Progenitor cell of endocrine pancreas (in vitro differentiated cells): Measurements from ENCODE around the gene CDCP1. TPM values are rescaled to one million over a fixed set of nuclear protein-coding genes. Genes with fewer than 3 reads are reported as not detected.

Experiments
- DNase-seq: peaks from one replicate; pipeline ENCODE4 v3.0.0; 2021; ENCODE audit warnings: low spot score; ENCODE audit not compliant: unreplicated experiment
- H3K27ac Mint-ChIP-seq: 2 replicates; pipeline ENCODE4 v1.8.0; 2021; ENCODE audit warnings: mild to moderate bottlenecking, moderate library complexity, mixed read lengths
- H3K27me3 Mint-ChIP-seq: 2 replicates; pipeline ENCODE4 v1.8.0; 2021; ENCODE audit warnings: mixed read lengths
- H3K36me3 Mint-ChIP-seq: 2 replicates; pipeline ENCODE4 v1.8.0; 2022; ENCODE audit warnings: mixed read lengths; ENCODE audit not compliant: insufficient read depth
- H3K4me1 Mint-ChIP-seq: 2 replicates; pipeline ENCODE4 v1.8.0; 2021; ENCODE audit warnings: low read depth, mixed read lengths
- H3K4me3 Mint-ChIP-seq: 2 replicates; pipeline ENCODE4 v1.8.0; 2021; ENCODE audit warnings: low read depth, mild to moderate bottlenecking, moderate library complexity, mixed read lengths
- H3K9me3 Mint-ChIP-seq: 2 replicates; pipeline ENCODE4 v1.8.0; 2021; ENCODE audit warnings: low read depth, mixed read lengths
- total RNA-seq: library from RNA; stranded (reverse); gene quantifications from 2 replicates; pipeline ENCODE4 v1.2.1, GENCODE V29; 2021
- TF ChIP-seq, protein P1 (sequence below): fragments of 200-600 bp; sonication (generic); IDR thresholded peaks from one replicate; pipeline ENCODE4 v1.5.0; 2021; ENCODE audit warnings: antibody characterized with exemption, mild to moderate bottlenecking; ENCODE audit not compliant: unreplicated experiment

CDCP1 gene
- total RNA-seq, 1 donor from 2014 or later = 15.3 TPM

DNA sequence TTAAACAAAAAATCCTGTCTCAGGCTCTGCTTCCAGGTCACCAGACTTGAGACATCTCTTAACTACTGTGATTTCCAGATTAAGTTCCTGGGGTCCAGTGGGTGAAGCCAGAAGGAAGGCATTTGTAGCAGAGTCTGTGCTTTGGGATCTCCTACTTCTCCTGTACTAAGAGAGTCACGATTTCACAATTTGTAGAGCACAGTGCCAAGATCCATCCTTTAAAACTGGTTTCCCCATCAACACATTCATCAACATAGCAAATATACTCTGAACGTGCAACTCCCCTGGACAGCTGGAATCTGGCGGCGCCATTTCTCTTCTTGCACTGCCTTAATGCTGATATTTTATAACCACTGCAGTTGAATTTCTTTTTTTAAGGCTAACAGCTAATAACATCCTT lies 33.2 kb downstream of the CDCP1 start:
- Mint-ChIP-seq H3K36me3 (peaks cover 9% of the 10 kb centered on the region), H3K27ac (no peak overlapping the region), H3K4me3 (no peak overlapping the region), H3K9me3 (no peaks in the 10 kb centered on the region), H3K4me1 (peaks cover 8% of the 10 kb centered on the region), H3K27me3 (peaks cover 4% of the 10 kb centered on the region)
- TF ChIP-seq, protein P1, sequence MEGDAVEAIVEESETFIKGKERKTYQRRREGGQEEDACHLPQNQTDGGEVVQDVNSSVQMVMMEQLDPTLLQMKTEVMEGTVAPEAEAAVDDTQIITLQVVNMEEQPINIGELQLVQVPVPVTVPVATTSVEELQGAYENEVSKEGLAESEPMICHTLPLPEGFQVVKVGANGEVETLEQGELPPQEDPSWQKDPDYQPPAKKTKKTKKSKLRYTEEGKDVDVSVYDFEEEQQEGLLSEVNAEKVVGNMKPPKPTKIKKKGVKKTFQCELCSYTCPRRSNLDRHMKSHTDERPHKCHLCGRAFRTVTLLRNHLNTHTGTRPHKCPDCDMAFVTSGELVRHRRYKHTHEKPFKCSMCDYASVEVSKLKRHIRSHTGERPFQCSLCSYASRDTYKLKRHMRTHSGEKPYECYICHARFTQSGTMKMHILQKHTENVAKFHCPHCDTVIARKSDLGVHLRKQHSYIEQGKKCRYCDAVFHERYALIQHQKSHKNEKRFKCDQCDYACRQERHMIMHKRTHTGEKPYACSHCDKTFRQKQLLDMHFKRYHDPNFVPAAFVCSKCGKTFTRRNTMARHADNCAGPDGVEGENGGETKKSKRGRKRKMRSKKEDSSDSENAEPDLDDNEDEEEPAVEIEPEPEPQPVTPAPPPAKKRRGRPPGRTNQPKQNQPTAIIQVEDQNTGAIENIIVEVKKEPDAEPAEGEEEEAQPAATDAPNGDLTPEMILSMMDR = no peak
- no peak for DNase-seq

DNA sequence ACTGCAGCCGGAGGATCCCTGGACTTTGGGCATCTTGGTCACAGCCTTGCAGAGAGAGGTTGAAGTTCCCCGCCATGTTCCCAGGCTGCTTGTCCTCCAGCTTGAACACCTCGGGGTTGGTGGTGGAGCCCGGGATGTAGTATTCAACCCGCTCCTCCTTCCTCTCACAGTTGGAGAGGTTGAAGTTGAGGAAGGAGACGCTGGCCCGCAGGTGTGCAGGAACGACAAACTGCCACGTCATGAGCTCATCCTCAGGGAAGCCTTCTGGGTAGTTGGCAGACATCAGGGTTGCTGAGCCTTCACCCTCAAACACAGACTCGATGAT lies 35.7 kb downstream of the CDCP1 start:
- no peak overlapping the region for H3K4me3 Mint-ChIP-seq
- H3K27ac Mint-ChIP-seq = no peak overlapping the region
- no peaks in the 10 kb centered on the region for H3K4me1 Mint-ChIP-seq
- peaks cover 4% of the 10 kb centered on the region for H3K27me3 Mint-ChIP-seq
- H3K9me3 Mint-ChIP-seq = no peaks in the 10 kb centered on the region
- no peak for DNase-seq
- H3K36me3 Mint-ChIP-seq = peaks cover 9% of the 10 kb centered on the region
- TF ChIP-seq, protein P1 = no peak

DNA sequence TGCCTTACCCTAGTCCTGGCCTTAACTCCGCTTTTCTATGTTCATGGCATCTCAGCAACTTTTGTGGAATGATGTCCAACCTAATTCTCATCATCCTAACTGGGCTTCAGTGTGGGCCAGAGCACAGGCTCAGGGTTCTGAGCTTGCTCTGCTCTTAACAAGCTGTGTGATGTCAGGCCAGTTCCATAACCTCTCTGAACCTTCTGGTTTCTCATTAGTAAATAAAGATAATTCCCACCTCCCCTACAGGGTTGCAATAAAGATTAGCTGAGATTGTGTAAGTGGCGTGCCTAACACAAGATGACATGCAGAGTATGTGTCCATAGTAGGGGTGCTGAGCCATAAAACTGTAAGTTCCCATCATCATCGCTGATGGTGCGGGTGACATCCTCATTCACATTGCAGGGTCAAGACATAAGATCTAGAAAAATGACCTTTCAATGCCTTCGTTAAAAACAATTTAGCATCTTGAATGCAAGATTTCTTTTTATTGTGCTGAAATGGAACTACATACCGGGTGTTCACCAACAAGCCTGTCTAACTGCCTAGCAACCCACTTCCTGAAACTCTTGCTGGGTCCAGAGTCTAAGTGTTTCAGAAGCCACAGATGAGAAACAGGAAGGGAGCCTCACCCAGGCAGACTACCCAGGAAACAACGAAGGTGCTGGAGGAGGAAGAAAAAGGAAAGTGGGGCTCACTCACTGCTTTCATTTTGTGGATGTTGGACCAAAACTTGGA lies 36.2 kb downstream of the CDCP1 start:
- no peak for DNase-seq
- no peaks in the 10 kb centered on the region for H3K9me3 Mint-ChIP-seq
- peaks cover 9% of the 10 kb centered on the region for H3K36me3 Mint-ChIP-seq
- TF ChIP-seq, protein P1 = no peak
- H3K27ac Mint-ChIP-seq = no peak overlapping the region
- no peak overlapping the region for H3K4me3 Mint-ChIP-seq
- H3K27me3 Mint-ChIP-seq = peaks cover 4% of the 10 kb centered on the region
- no peaks in the 10 kb centered on the region for H3K4me1 Mint-ChIP-seq

DNA sequence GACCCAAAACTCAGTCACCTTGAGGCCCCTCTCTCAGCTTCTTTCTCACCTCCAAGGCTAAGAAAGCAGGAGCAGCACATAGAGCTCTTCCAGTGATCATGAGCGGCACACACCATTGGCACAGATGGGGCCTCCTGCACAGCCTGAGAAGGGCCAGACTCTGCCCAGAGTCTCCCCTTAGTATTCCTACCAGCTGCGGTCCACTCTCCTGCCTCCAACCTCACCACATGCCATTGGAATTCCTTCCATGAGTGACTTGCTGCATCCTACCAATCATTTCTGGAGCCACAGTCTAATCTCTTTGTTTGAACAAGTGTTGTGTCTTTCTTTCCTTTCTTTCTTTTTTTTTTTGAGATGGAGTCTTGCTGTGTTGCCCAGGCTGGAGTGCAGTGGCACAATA lies 39.3 kb downstream of the CDCP1 start:
- no peak for DNase-seq
- TF ChIP-seq, protein P1 = no peak
- Mint-ChIP-seq H3K27ac (no peak overlapping the region), H3K9me3 (peaks cover 4% of the 10 kb centered on the region), H3K4me1 (no peaks in the 10 kb centered on the region), H3K36me3 (peaks cover 10% of the 10 kb centered on the region), H3K4me3 (no peak overlapping the region), H3K27me3 (no peaks in the 10 kb centered on the region)

DNA sequence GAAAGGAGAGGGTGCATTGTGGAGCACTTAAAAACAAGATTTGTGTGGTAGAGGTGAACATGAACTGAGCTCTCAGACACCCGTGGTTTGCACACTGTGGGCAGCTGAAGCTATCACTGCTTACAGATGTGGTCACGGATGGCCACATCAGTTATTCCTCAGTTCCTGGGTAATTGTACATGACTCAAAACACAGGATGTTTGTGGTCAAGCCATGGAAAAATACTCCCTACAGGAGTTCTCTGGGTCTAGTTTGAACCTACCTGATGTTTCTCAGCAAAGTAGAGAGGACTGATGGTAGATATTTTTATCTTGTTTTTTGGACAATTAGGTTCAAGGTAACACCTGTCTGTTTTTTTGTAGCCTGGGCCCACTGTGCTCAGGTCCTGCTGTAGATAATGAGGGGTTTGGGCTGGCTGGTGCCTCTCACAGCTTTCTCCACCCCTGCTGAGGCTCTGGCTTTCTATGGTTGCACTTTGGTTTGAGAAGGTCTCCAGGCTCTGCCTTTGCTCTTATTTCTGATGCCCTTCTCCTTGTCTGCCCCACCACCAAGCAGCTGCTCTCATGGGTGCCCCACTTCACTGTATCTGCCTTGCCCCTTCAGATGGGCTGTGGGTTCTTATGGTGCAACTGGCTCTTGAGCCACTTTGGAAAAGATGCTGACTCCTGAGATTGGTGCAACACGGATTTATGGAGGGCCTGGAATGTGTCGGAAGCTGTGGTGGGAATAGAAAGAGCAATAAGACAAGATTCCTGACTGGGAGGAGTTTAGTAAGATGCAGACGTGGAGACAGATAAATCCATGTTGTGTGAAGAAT lies 40.1 kb downstream of the CDCP1 start:
- Mint-ChIP-seq H3K36me3 (peaks cover 7% of the 10 kb centered on the region), H3K9me3 (peaks cover 4% of the 10 kb centered on the region), H3K27ac (no peak overlapping the region), H3K4me1 (no peaks in the 10 kb centered on the region), H3K4me3 (no peak overlapping the region), H3K27me3 (no peaks in the 10 kb centered on the region)
- TF ChIP-seq, protein P1 = no peak
- no peak for DNase-seq
